ENCODE results near the gene RHBDL2.

DNA sequence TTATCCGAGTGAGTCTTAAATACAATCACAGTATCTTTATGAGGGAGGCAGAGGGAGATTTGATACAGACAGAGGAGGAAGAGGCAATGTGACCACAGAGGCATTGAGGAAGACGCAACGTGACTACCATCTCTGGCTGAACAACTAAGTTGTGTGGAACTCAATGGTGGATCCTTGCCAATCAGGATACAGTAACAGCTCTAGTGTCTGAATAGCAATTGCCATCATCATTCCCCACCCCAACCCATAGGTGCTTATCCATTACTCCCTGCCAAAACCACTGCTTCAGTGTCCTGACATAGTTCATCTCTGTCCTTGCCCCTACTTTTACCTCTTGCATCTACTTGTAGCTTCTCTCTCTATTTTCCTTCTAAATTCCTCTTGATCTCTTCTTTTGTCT, 20.5 kb upstream of the RHBDL2 start:
- TF ChIP-seq, protein P1, sequence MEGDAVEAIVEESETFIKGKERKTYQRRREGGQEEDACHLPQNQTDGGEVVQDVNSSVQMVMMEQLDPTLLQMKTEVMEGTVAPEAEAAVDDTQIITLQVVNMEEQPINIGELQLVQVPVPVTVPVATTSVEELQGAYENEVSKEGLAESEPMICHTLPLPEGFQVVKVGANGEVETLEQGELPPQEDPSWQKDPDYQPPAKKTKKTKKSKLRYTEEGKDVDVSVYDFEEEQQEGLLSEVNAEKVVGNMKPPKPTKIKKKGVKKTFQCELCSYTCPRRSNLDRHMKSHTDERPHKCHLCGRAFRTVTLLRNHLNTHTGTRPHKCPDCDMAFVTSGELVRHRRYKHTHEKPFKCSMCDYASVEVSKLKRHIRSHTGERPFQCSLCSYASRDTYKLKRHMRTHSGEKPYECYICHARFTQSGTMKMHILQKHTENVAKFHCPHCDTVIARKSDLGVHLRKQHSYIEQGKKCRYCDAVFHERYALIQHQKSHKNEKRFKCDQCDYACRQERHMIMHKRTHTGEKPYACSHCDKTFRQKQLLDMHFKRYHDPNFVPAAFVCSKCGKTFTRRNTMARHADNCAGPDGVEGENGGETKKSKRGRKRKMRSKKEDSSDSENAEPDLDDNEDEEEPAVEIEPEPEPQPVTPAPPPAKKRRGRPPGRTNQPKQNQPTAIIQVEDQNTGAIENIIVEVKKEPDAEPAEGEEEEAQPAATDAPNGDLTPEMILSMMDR (IDR thresholded peaks at IDR 0.05) = no peak
- no peak for TF ChIP-seq ZFX (IDR thresholded peaks at IDR 0.05; ENCODE audit: borderline replicate concordance)

Measured in 22Rv1 (cell line).